Natural killer cell (primary cell): ENCODE data around the gene TJAP1. TPM values are rescaled to one million over a fixed set of nuclear protein-coding genes. Genes with fewer than 3 reads are reported as not detected.

ENCODE experiments used
- ATAC-seq, 3 donors: fragments of 150-1000 bp in 2 of 3; fragments of 200-7000 bp in 1 of 3; cut with Tn5 transposase; 1 replicate in 1 of 3; 2 replicates in 2 of 3; pipeline ENCODE4 v1.10.0; 2021; ENCODE audit warnings: mild to moderate bottlenecking in 2 of 3, moderate library complexity in 2 of 3
- DNase-seq, 2 donors: peaks; one replicate each; pipeline versions ENCODE4 v3.0.0 to v3.0.0-alpha.2; 2013 to 2021; ENCODE audit warnings: mixed read lengths in 1 of 2
- H3K27ac ChIP-seq: one replicate; pipeline ENCODE4 v1.5.1; 2013; ENCODE audit warnings: mild to moderate bottlenecking, low read length
- H3K27me3 ChIP-seq: one replicate; pipeline ENCODE4 v1.6.1; 2013; ENCODE audit warnings: low read length; ENCODE audit not compliant: control insufficient read depth, insufficient read depth
- H3K36me3 ChIP-seq: one replicate; pipeline ENCODE4 v1.6.1; 2013; ENCODE audit warnings: low read length; ENCODE audit not compliant: control insufficient read depth, insufficient read depth
- H3K4me1 ChIP-seq: one replicate; pipeline ENCODE4 v1.6.1; 2013; ENCODE audit warnings: low read length; ENCODE audit not compliant: control insufficient read depth, insufficient read depth
- H3K4me3 ChIP-seq: one replicate; pipeline ENCODE4 v1.5.1; 2013; ENCODE audit warnings: low read length
- H3K9me3 ChIP-seq: one replicate; pipeline ENCODE4 v1.6.1; 2013; ENCODE audit warnings: low read length; ENCODE audit not compliant: control insufficient read depth, insufficient read depth
- H3K27ac Mint-ChIP-seq, 2 donors: one replicate each; pipeline ENCODE4 v1.8.0; 2022; ENCODE audit warnings: mild to moderate bottlenecking in 2 of 2, mixed read lengths in 2 of 2, moderate library complexity in 1 of 2
- H3K27me3 Mint-ChIP-seq, 2 donors: one replicate each; pipeline ENCODE4 v1.8.0; 2022; ENCODE audit warnings: low read depth in 2 of 2, mixed read lengths in 2 of 2
- H3K36me3 Mint-ChIP-seq: one replicate; pipeline ENCODE4 v1.8.0; 2022; ENCODE audit warnings: mixed read lengths
- H3K4me1 Mint-ChIP-seq, 2 donors: one replicate each; pipeline ENCODE4 v1.8.0; 2022; ENCODE audit warnings: mixed read lengths in 2 of 2
- H3K4me3 Mint-ChIP-seq: one replicate; pipeline ENCODE4 v1.8.0; 2022; ENCODE audit warnings: mild to moderate bottlenecking, moderate library complexity, mixed read lengths
- H3K9me3 Mint-ChIP-seq, 2 donors: one replicate each; pipeline ENCODE4 v1.8.0; 2022; ENCODE audit warnings: mixed read lengths in 2 of 2
- CTCF ChIP-seq: fragments of 200-600 bp; IDR thresholded peaks from one replicate; pipeline ENCODE4 v1.8.0; 2022; ENCODE audit warnings: antibody characterized with exemption
- WGBS: methylation state at CpG from one replicate; pipeline ENCODE4 v1.1.7; 2013; ENCODE audit warnings: missing lambda C conversion rate; ENCODE audit not compliant: insufficient coverage; 5-methylcytosine and 5-hydroxymethylcytosine counted together
- intact Hi-C: fragments of 100-400 bp; cut with micrococcal nuclease; formaldehyde crosslinking; loops from one replicate; pipeline ENCODE4 v1.14.2; 2022
- total RNA-seq, 4 donors: library from RNA; stranded (reverse); fragments of 120-200 nt in 1 of 4; gene quantifications; one replicate each; pipeline versions ENCODE4 v1.2.3 to v1.2.4, GENCODE V29; 2013 to 2022

TJAP1 gene
- total RNA-seq, 3 donors from 2014 or later (not counting 1 experiment from before 2014, with no cell fraction given) = 26.7 to 33.8 (median 29.9) TPM

DNA sequence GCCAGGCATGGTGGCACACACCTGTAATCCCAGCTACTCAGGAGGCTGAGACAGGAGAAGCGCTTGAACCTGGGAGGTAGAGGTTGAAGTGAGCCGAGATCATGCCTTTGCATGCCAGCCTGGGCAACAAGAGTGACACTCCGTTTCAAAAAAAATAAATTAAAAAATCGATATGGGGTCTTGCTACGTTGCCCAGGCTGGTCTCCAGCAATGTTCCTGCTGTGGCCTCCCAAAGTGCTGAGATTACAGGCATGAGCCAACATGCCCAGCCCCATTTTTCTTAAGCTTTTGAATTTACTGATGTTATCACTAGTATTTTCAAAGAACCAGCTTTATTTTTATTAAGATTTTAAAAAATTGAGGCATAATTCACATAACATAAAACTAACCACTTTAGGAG is 63.1 kb downstream of the TJAP1 start:
- Histone ChIP-seq H3K36me3 (peaks cover 31% of the 10 kb centered on the region), H3K27ac (no peak overlapping the region), H3K27me3 (no peaks in the 10 kb centered on the region), H3K9me3 (no peaks in the 10 kb centered on the region), H3K4me1 (peaks cover 14% of the 10 kb centered on the region), H3K4me3 (no peak overlapping the region)
- 98% methylated on average over 5 of the region's 5 CpGs for WGBS
- Mint-ChIP-seq H3K9me3 (no peaks in the 10 kb centered on the region), H3K4me1 (peaks cover 9 to 10% of the 10 kb centered on the region in 2 donors), H3K27ac (no peak overlapping the region), H3K36me3 (peaks cover 5% of the 10 kb centered on the region), H3K27me3 (no peaks in the 10 kb centered on the region), H3K4me3 (no peak overlapping the region)
- intact Hi-C loops = no loop called here
- TF ChIP-seq CTCF = no peak
- ATAC-seq (no peak), DNase-seq (no peak)

- WGBS = 83% methylated on average over 3 of the region's 8 CpGs
- H3K27me3 Mint-ChIP-seq = no peaks in the 10 kb centered on the region
- H3K9me3 Mint-ChIP-seq = no peaks in the 10 kb centered on the region
- intact Hi-C loops = no loop called here
- H3K4me3 Mint-ChIP-seq = no peak overlapping the region
- H3K27ac Mint-ChIP-seq = no peak overlapping the region
- H3K4me1 ChIP-seq = peaks cover 14% of the 10 kb centered on the region
- no peak for TF ChIP-seq CTCF
- ATAC-seq (no peak), DNase-seq (no peak)
- H3K4me3 ChIP-seq = no peak overlapping the region
- H3K4me1 Mint-ChIP-seq = peaks cover 9 to 10% of the 10 kb centered on the region in 2 donors
- no peaks in the 10 kb centered on the region for H3K9me3 ChIP-seq
- H3K36me3 ChIP-seq = peaks cover 43% of the 10 kb centered on the region
- H3K27me3 ChIP-seq = no peaks in the 10 kb centered on the region
- no peak overlapping the region for H3K27ac ChIP-seq
- peaks cover 13% of the 10 kb centered on the region for H3K36me3 Mint-ChIP-seq
Measured at GRCh38 chr6:43541774-43542471, 64.6 kb downstream of the TJAP1 start.

- ATAC-seq (peak; percentile 79 to 97 (median 89)), DNase-seq (peak in 1 of 2 donors; percentile 21)
- H3K4me3 ChIP-seq = no peak overlapping the region
- peaks cover 14% of the 10 kb centered on the region for H3K4me1 ChIP-seq
- peak overlapping the region; percentile 13 to 61 for H3K27ac Mint-ChIP-seq
- H3K9me3 ChIP-seq = no peaks in the 10 kb centered on the region
- intact Hi-C loops = no loop called here
- peak overlapping the region; percentile 2 for H3K27ac ChIP-seq
- no peaks in the 10 kb centered on the region for H3K27me3 Mint-ChIP-seq
- H3K4me3 Mint-ChIP-seq = peak overlapping the region; percentile 52
- H3K27me3 ChIP-seq = no peaks in the 10 kb centered on the region
- H3K36me3 Mint-ChIP-seq = peaks cover 26% of the 10 kb centered on the region
- H3K36me3 ChIP-seq = peaks cover 58% of the 10 kb centered on the region
- TF ChIP-seq CTCF = no peak
- no peaks in the 10 kb centered on the region for H3K9me3 Mint-ChIP-seq
- H3K4me1 Mint-ChIP-seq = peaks cover 9 to 10% of the 10 kb centered on the region in 2 donors
- 48% methylated on average over 4 of the region's 4 CpGs for WGBS
Measured at GRCh38 chr6:43544461-43544860, 67.1 kb downstream of the TJAP1 start.

GRCh38 chr6:43547222-43547621 is 69.9 kb downstream of the TJAP1 start:
- Histone ChIP-seq H3K4me1 (peaks cover 14% of the 10 kb centered on the region), H3K9me3 (no peaks in the 10 kb centered on the region), H3K27me3 (no peaks in the 10 kb centered on the region), H3K27ac (peak overlapping the region; percentile 42), H3K4me3 (no peak overlapping the region), H3K36me3 (peaks cover 70% of the 10 kb centered on the region)
- Mint-ChIP-seq H3K27ac (no peak overlapping the region), H3K36me3 (peaks cover 36% of the 10 kb centered on the region), H3K4me3 (no peak overlapping the region), H3K9me3 (no peaks in the 10 kb centered on the region), H3K4me1 (peaks cover 9 to 10% of the 10 kb centered on the region in 2 donors), H3K27me3 (no peaks in the 10 kb centered on the region)
- no peak for DNase-seq
- intact Hi-C loops = no loop called here
- WGBS = 96% methylated on average over 2 of the region's 3 CpGs
- ATAC-seq = no peak
- TF ChIP-seq CTCF = no peak
